Vagina (tissue), 1 donor: Measurements from ENCODE around the gene NCOA7. TPM values are rescaled to one million over a fixed set of nuclear protein-coding genes. Genes with fewer than 3 reads are reported as not detected.

Source experiments
- small RNA-seq: library from RNA; depleted of rRNA; stranded (forward); fragments of <200 nt; gene quantifications from one replicate; pipeline ENCODE3, GENCODE V24; 2016
- total RNA-seq: library from RNA; depleted of rRNA; stranded (reverse); fragments of >200 nt; gene quantifications from one replicate; pipeline ENCODE4 v1.2.3, GENCODE V29; 2016

NCOA7 gene
- total RNA-seq, 1 donor from 2014 or later = 48.6 TPM

Small RNAs within 50 kb of the gene (small RNA-seq; reads per million reads assigned to genes)
- gene RNA5SP216 = not detected

Other genes with a start within 250 kb of the NCOA7 start
- 0.98 TPM for gene HEY2, start 41.3 kb upstream of the NCOA7 start, total RNA-seq
- 18.4 TPM for gene HINT3, start 165.8 kb downstream of the NCOA7 start, total RNA-seq
- 28.0 TPM for gene TRMT11, start 195.6 kb downstream of the NCOA7 start, total RNA-seq